ENCODE data around the gene TAS2R40.

DNA sequence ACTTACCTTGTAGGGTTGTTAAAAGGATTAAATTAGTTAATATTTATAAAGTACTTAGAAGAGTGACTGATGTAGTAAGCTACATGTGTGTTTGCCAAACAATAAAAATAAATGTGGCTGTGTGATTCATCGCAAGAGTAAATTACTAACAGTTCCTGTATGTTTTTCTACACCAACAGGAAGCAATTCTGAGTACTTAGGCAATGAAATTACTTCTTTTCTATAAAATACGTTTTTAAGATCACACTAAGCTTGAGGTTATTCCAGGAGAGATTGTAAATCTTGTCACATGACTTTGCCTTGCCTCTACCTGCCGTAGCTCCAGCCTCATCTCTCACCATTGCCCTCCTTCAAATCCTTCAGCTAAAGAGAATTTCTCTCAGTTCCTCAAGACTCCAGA is 23.3 kb downstream of the TAS2R40 start:
- TF ChIP-seq CTCF (IDR thresholded peaks at IDR 0.05) (no peak), POLR2A (IDR thresholded peaks at IDR 0.05) (no peak)

Measured in tibial nerve (tissue), 3 donors.